IMR-90 (cell line): ENCODE measurements around the gene FCSK. TPM values are rescaled to one million over a fixed set of nuclear protein-coding genes. Genes with fewer than 3 reads are reported as not detected.

Experiments used
- ATAC-seq: fragments of 200-7000 bp; cut with Tn5 transposase; 2 replicates; pipeline ENCODE4 v1.9.1; 2020; ENCODE audit warnings: low read depth, mild to moderate bottlenecking, moderate library complexity
- BruUV-seq: library from RNA; stranded (reverse); fragments of 400-500 nt; replicated peaks from 2 replicates; lab custom pipeline; 2021; lab: Mats Ljungman, UMichigan
- CTCF ChIA-PET: fragments of 300-600 bp; formaldehyde crosslinking; extraction: SDS; loops from one replicate; lab custom pipeline; 2021; ENCODE audit warnings: antibody characterized with exemption; lab: Yijun Ruan, JAX
- POLR2A ChIA-PET: fragments of 300-600 bp; sonication (Branson Sonifier 250); formaldehyde crosslinking; loops from one replicate; lab custom pipeline; 2022; ENCODE audit warnings: antibody characterized with exemption; ENCODE audit not compliant: unreplicated experiment; lab: Charles Lee
- DNase-seq: peaks from one replicate; pipeline ENCODE4 v3.0.0; 2013
- H2AFZ ChIP-seq: replicated peaks from 2 replicates; pipeline ENCODE3; 2013; ENCODE audit warnings: low read length, mild to moderate bottlenecking; ENCODE audit not compliant: poor library complexity
- H2AK5ac ChIP-seq: 2 replicates; pipeline ENCODE4 v1.6.1; 2013; ENCODE audit warnings: low read depth, low read length, inconsistent platforms
- H2AK9ac ChIP-seq: replicated peaks from 2 replicates; pipeline ENCODE3; 2013; ENCODE audit warnings: mild to moderate bottlenecking, low read depth, low read length, moderate library complexity; ENCODE audit not compliant: poor library complexity
- H2BK120ac ChIP-seq: 2 replicates; pipeline ENCODE4 v1.6.1; 2013; ENCODE audit warnings: low read depth, low read length, inconsistent platforms
- H2BK15ac ChIP-seq: 3 replicates; pipeline ENCODE4 v1.6.1; 2013; ENCODE audit warnings: low read depth, low read length, inconsistent platforms
- H2BK20ac ChIP-seq: 2 replicates; pipeline ENCODE4 v1.6.1; 2013; ENCODE audit warnings: low read depth, mild to moderate bottlenecking, inconsistent platforms, low read length, moderate library complexity
- H2BK5ac ChIP-seq: 2 replicates; pipeline ENCODE4 v1.6.1; 2013; ENCODE audit warnings: mild to moderate bottlenecking, low read depth, low read length, inconsistent platforms; ENCODE audit not compliant: poor library complexity, severe bottlenecking
- H3K14ac ChIP-seq: replicated peaks from 2 replicates; pipeline ENCODE4 v1.6.1; 2013; ENCODE audit warnings: low read depth, low read length, inconsistent platforms
- H3K18ac ChIP-seq: 2 replicates; pipeline ENCODE4 v1.6.1; 2013; ENCODE audit warnings: low read depth, low read length, control low read depth
- H3K23ac ChIP-seq: 2 replicates; pipeline ENCODE4 v1.6.1; 2013; ENCODE audit warnings: low read depth, low read length, inconsistent platforms
- H3K27ac ChIP-seq: 2 replicates; pipeline ENCODE4 v1.5.1; 2013; ENCODE audit warnings: mild to moderate bottlenecking, control low read depth, low read length; ENCODE audit not compliant: insufficient read depth
- H3K27me3 ChIP-seq: 2 replicates; pipeline ENCODE4 v1.6.1; 2013; ENCODE audit warnings: low read length; ENCODE audit not compliant: control insufficient read depth, insufficient read depth
- H3K36me3 ChIP-seq: 2 replicates; pipeline ENCODE4 v1.6.1; 2013; ENCODE audit warnings: low read length, mixed read lengths; ENCODE audit not compliant: control insufficient read depth, insufficient read depth
- H3K4ac ChIP-seq: 2 replicates; pipeline ENCODE4 v1.6.1; 2013; ENCODE audit warnings: low read depth, low read length, inconsistent platforms
- H3K4me1 ChIP-seq: 2 replicates; pipeline ENCODE4 v1.6.1; 2013; ENCODE audit warnings: low read length, mixed read lengths; ENCODE audit not compliant: control insufficient read depth, insufficient read depth
- H3K4me2 ChIP-seq: 2 replicates; pipeline ENCODE4 v1.6.1; 2013; ENCODE audit warnings: low read depth, mild to moderate bottlenecking, control low read depth, low read length, moderate library complexity
- H3K4me3 ChIP-seq: 2 replicates; pipeline ENCODE4 v1.5.1; 2013; ENCODE audit warnings: low read depth, mild to moderate bottlenecking, control low read depth, low read length, moderate library complexity; ENCODE audit not compliant: insufficient read depth
- H3K56ac ChIP-seq: 2 replicates; pipeline ENCODE4 v1.6.1; 2013; ENCODE audit warnings: low read length, inconsistent platforms; ENCODE audit not compliant: insufficient read depth; ENCODE audit errors: extremely low read depth
- H3K79me1 ChIP-seq, 2 experiments: 2 replicates each; pipeline ENCODE4 v1.6.1; 2013; ENCODE audit warnings: low read length in 2 of 2, inconsistent platforms in 1 of 2, low read depth in 1 of 2
- H3K9ac ChIP-seq: 2 replicates; pipeline ENCODE4 v1.6.1; 2013; ENCODE audit warnings: low read depth, low read length, control low read depth
- H3K9me1 ChIP-seq: 2 replicates; pipeline ENCODE4 v1.6.1; 2013; ENCODE audit warnings: low read length, inconsistent platforms; ENCODE audit not compliant: insufficient read depth
- H3K9me3 ChIP-seq: 2 replicates; pipeline ENCODE4 v1.6.1; 2013; ENCODE audit warnings: low read length; ENCODE audit not compliant: control insufficient read depth, insufficient read depth
- H4K20me1 ChIP-seq: 2 replicates; pipeline ENCODE4 v1.6.1; 2013; ENCODE audit warnings: low read length, inconsistent platforms; ENCODE audit not compliant: insufficient read depth
- H4K5ac ChIP-seq: 2 replicates; pipeline ENCODE4 v1.6.1; 2013; ENCODE audit warnings: mild to moderate bottlenecking, low read depth, low read length, control low read depth
- H4K8ac ChIP-seq, 2 experiments: 2 replicates each; pipeline ENCODE4 v1.6.1; 2013; ENCODE audit warnings: low read depth in 2 of 2, low read length in 2 of 2, control low read depth in 1 of 2, inconsistent platforms in 1 of 2
- H4K91ac ChIP-seq: 2 replicates; pipeline ENCODE4 v1.6.1; 2013; ENCODE audit warnings: low read depth, low read length, inconsistent platforms; ENCODE audit not compliant: insufficient read depth
- BHLHE40 ChIP-seq: fragments of 150-350 bp; IDR thresholded peaks from 2 replicates; pipeline ENCODE4 v1.6.1; 2016; ENCODE audit warnings: mild to moderate bottlenecking, low read depth, low read length
- CTCF ChIP-seq: conservative IDR thresholded peaks from 2 replicates; pipeline ENCODE4 v1.5.1; 2012; ENCODE audit warnings: mild to moderate bottlenecking, low read depth, low read length, improper control_type of control experiment
- FOS ChIP-seq: fragments of 150-350 bp; IDR thresholded peaks from 2 replicates; pipeline ENCODE4 v1.6.1; 2016; ENCODE audit warnings: low read depth, low read length
- RAD21 ChIP-seq: IDR thresholded peaks from 2 replicates; pipeline ENCODE4 v1.6.1; 2012; ENCODE audit warnings: low read length, improper control_type of control experiment
- SMC3 ChIP-seq: fragments of 150-350 bp; IDR thresholded peaks from 2 replicates; pipeline ENCODE4 v1.6.1; 2016; ENCODE audit warnings: low read depth, mild to moderate bottlenecking, antibody characterized with exemption, low read length, moderate library complexity
- WGBS, 2 experiments: methylation state at CpG; one replicate each; pipeline versions ENCODE4 v1.1.5 to v1.1.7; 2013; ENCODE audit warnings: missing lambda C conversion rate in 2 of 2; ENCODE audit not compliant: insufficient read length in 1 of 2; ENCODE audit errors: extremely low coverage in 2 of 2; 5-methylcytosine and 5-hydroxymethylcytosine counted together
- dilution Hi-C: fragments of 300-500 bp; cut with HindIII; formaldehyde crosslinking; loops from one replicate; pipeline ENCODE4 v1.14.3; 2018; ENCODE audit warnings: low sequenced_read_pairs; ENCODE audit not compliant: unreplicated experiment
- in situ Hi-C: fragments of 300-500 bp; cut with MboI; formaldehyde crosslinking; loops from 3 replicates; pipeline ENCODE4 v1.14.3; 2019; ENCODE audit warnings: low sequenced_read_pairs, inconsistent platforms, mixed read lengths
- intact Hi-C: fragments of 100-400 bp; cut with micrococcal nuclease; formaldehyde crosslinking; loops from 2 replicates; pipeline ENCODE4 v1.10.0; 2022
- polyA plus RNA-seq, 3 experiments: library from polyadenylated mRNA; depleted of rRNA; stranded (reverse); fragments of >200 nt; gene quantifications; 2 replicates each; pipeline ENCODE4 v1.2.3, GENCODE V29; 2012; ENCODE audit warnings: low replicate concordance in 1 of 3
- total RNA-seq: library from RNA; depleted of rRNA; stranded (reverse); fragments of >200 nt; gene quantifications from 2 replicates; pipeline ENCODE4 v1.2.3, GENCODE V29; 2012

FCSK gene
- total and polyA plus RNA-seq, 2 of the 4 experiments (the other 2 are of a cell fraction) = 6.1 to 7.2 TPM

- no peak for TF ChIP-seq FOS
Observed at GRCh38 chr16:70470141-70470926, 15.9 kb downstream of the FCSK start (continued).

DNA sequence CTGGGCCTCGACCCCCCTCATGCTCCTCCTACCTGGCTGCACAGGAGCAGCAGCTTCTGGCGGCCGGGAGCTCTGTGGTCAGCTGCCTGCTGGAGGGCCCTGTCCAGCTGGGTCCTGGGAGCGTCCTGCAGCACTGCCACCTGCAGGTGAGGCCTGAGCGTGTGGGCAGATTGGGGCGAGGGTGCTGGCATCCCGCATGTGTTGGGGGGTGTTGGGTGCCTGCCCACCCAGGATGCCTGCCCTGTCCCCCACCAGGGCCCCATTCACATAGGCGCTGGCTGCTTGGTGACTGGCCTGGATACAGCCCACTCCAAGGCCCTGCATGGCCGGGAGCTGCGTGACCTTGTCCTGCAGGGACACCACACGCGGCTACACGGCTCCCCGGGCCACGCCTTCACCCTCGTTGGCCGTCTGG is 16.5 kb downstream of the FCSK start:
- H4K5ac ChIP-seq = no peak overlapping the region
- no peak overlapping the region for H3K9ac ChIP-seq
- H3K4me2 ChIP-seq = no peak overlapping the region
- peaks cover 7% of the 10 kb centered on the region; the same call in 1 of the 2 replicates for H3K36me3 ChIP-seq
- peak; percentile 62; the same call in 1 of the 2 replicates for ATAC-seq
- no peak overlapping the region; the same call in 1 of the 2 replicates for H4K91ac ChIP-seq
- no peak overlapping the region for H3K14ac ChIP-seq
- H3K4me1 ChIP-seq = peaks cover 2% of the 10 kb centered on the region; the same call in 1 of the 2 replicates
- TF ChIP-seq BHLHE40 (no peak), RAD21 (peak; percentile 46), CTCF (peak; percentile 36), SMC3 (peak; percentile 28; the same call in 1 of the 2 replicates)
- intact Hi-C loops (no loop called here), dilution Hi-C loops (no loop called here), in situ Hi-C loops (no loop called here)
- H3K79me1 ChIP-seq = peaks cover 0 to 4% of the 10 kb centered on the region in 2 experiments; a peak in 1 of 4 replicates
- no peaks in the 10 kb centered on the region for H3K27me3 ChIP-seq
- no peak overlapping the region for H3K56ac ChIP-seq
- no peak overlapping the region for H3K27ac ChIP-seq
- no peak overlapping the region for H3K23ac ChIP-seq
- H3K4ac ChIP-seq = no peak overlapping the region
- H3K9me1 ChIP-seq = 0 out of 2 replicates have a peak, but pooled peaks cover 4% of the 10 kb centered on the region
- no peak overlapping the region for H3K4me3 ChIP-seq
- no CpG with 5 or more reads among the region's 17 CpGs for WGBS, 2 experiments
- H4K20me1 ChIP-seq = no peaks in the 10 kb centered on the region; the same call in 1 of the 2 replicates
- DNase-seq = peak; percentile 10
- no peak overlapping the region for H2BK20ac ChIP-seq
- H4K8ac ChIP-seq = no peak overlapping the region
- H2BK15ac ChIP-seq = no peak overlapping the region
- no TSS peak for BruUV-seq
- ChIA-PET CTCF (interaction anchor here (0.5 to 1.2 kb wide), 3 partner anchors 17 to 91 kb away, joined by 3 read pairs; partner anchors contain the start of gene FCSK), POLR2A (no interaction called here)
- H3K18ac ChIP-seq = no peak overlapping the region
- no peak overlapping the region for H2BK120ac ChIP-seq
- H2AK5ac ChIP-seq = no peak overlapping the region; the same call in 1 of the 2 replicates
- H3K9me3 ChIP-seq = no peaks in the 10 kb centered on the region
- H2AFZ ChIP-seq = peak overlapping the region; percentile 63
- no peak overlapping the region for H2BK5ac ChIP-seq
- H2AK9ac ChIP-seq = peak overlapping the region; percentile 55
